ENCODE measurements around the gene FAT1. TPM values are rescaled to one million over a fixed set of nuclear protein-coding genes. Genes with fewer than 3 reads are reported as not detected.
A peak's percentile ranks its signal among the peaks of the same experiment; 100 is the strongest.

The FAT1 gene
- total RNA-seq, 2 donors from 2014 or later = 65.9 to 69.5 TPM

DNA sequence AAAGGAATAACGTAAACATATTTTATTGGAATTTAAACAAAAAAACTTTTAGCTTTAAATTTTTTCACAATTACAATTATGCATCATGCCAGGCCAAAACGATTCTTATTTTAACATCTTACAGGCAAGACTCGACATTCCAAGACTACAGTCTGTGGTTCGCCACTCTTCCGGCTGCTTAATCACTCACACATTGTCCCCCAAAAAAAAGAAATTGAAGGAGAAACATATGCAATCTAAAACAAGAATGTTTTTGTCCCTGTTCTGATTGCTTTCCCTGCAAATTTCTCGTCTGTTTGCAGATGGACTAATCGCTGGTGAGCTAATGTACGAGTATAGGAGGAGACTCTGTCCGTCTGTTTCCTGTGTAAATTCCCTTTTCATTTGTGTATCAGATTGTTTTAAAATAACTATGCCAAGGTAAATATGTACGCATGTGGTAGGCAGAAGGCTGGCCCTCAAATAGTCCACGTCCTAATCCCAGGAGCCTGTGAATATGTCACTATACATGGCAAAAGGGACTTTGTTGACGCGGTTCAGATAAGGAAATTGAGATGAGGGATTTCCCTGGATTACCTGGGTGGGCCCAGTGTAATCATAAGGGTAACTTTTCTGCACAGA, 130.6 kb downstream of the FAT1 start:
- ATAC-seq = peak; percentile 30
- no peak overlapping the region for H3K27ac ChIP-seq
- TF ChIP-seq, protein P1, sequence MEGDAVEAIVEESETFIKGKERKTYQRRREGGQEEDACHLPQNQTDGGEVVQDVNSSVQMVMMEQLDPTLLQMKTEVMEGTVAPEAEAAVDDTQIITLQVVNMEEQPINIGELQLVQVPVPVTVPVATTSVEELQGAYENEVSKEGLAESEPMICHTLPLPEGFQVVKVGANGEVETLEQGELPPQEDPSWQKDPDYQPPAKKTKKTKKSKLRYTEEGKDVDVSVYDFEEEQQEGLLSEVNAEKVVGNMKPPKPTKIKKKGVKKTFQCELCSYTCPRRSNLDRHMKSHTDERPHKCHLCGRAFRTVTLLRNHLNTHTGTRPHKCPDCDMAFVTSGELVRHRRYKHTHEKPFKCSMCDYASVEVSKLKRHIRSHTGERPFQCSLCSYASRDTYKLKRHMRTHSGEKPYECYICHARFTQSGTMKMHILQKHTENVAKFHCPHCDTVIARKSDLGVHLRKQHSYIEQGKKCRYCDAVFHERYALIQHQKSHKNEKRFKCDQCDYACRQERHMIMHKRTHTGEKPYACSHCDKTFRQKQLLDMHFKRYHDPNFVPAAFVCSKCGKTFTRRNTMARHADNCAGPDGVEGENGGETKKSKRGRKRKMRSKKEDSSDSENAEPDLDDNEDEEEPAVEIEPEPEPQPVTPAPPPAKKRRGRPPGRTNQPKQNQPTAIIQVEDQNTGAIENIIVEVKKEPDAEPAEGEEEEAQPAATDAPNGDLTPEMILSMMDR (IDR thresholded peaks at IDR 0.05) = no peak
- TF ChIP-seq POLR2A (IDR thresholded peaks at IDR 0.05) = no peak
- H3K27me3 ChIP-seq = no peaks in the 10 kb centered on the region
- peaks cover 0 to 15% of the 10 kb centered on the region in 2 donors for H3K36me3 ChIP-seq (replicated peaks in 1 of 2; ENCODE audit: insufficient read depth in 1 of 2, low read depth in 2 of 2)
- H3K9me3 ChIP-seq = no peaks in the 10 kb centered on the region
- WGBS, 2 donors = 59 to 66% methylated on average over 13 of the region's 13 CpGs
- H3K4me3 ChIP-seq = no peak overlapping the region
- no peak for DNase-seq
- intact Hi-C loops (cut with DNase I) = no loop called here
- H3K4me1 ChIP-seq = no peaks in the 10 kb centered on the region

DNA sequence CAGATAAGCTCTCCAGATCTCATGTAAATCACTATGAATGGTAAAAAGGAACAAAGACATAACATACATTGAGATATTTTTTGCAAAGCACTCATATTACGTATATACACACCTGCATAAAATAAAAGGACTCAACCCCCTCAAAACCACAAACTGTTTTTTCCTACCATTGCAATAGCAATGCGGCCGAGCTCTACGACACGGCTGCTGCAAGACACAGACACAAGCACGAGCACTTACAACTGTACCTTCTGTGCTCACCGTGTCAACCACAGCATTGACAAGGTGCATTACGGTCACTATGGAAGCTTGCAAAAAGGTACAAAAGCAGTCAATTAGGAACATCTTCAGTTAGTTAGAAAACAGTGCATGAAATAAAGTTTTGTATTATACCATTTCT, 131.2 kb downstream of the FAT1 start:
- DNase-seq (no peak), ATAC-seq (no peak)
- peaks cover 0 to 13% of the 10 kb centered on the region in 2 donors for H3K36me3 ChIP-seq (replicated peaks in 1 of 2; ENCODE audit: insufficient read depth in 1 of 2, low read depth in 2 of 2)
- intact Hi-C loops (cut with DNase I) = no loop called here
- no peak overlapping the region for H3K4me3 ChIP-seq
- H3K27me3 ChIP-seq = no peaks in the 10 kb centered on the region
- TF ChIP-seq, protein P1 (IDR thresholded peaks at IDR 0.05) = no peak
- TF ChIP-seq POLR2A (IDR thresholded peaks at IDR 0.05) = no peak
- 92 to 94% methylated on average over 8 of the region's 8 CpGs for WGBS, 2 donors
- no peaks in the 10 kb centered on the region for H3K9me3 ChIP-seq
- no peak overlapping the region for H3K27ac ChIP-seq
- no peaks in the 10 kb centered on the region for H3K4me1 ChIP-seq

DNA sequence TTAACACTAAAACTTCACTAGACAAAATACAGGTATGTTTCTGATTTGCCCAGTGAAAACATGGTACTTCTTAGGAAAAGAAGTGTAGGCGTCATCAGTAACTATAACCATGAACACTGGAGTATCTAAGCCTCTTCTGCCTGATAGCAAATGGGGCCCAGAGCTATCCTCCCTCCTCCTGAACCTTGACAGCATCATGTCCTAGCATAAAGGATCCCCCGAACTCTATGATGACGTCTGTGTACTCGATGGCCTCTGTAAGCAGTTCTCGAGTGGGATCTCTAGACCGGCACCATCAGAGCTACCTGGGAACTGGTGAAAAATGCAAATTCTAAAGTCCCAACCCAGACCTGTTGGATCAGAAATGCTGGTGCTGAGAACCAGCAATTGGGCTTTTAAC, 132.0 kb downstream of the FAT1 start:
- ATAC-seq (no peak), DNase-seq (no peak)
- TF ChIP-seq, protein P1 (IDR thresholded peaks at IDR 0.05) = no peak
- TF ChIP-seq POLR2A (IDR thresholded peaks at IDR 0.05) = no peak
- no peaks in the 10 kb centered on the region for H3K9me3 ChIP-seq
- intact Hi-C loops (cut with DNase I) = no loop called here
- H3K4me1 ChIP-seq = no peaks in the 10 kb centered on the region
- no peak overlapping the region for H3K4me3 ChIP-seq
- no peak overlapping the region for H3K27ac ChIP-seq
- 87 to 90% methylated on average over 6 of the region's 6 CpGs for WGBS, 2 donors
- no peaks in the 10 kb centered on the region for H3K27me3 ChIP-seq
- peaks cover 0 to 8% of the 10 kb centered on the region in 2 donors for H3K36me3 ChIP-seq (replicated peaks in 1 of 2; ENCODE audit: insufficient read depth in 1 of 2, low read depth in 2 of 2)

DNA sequence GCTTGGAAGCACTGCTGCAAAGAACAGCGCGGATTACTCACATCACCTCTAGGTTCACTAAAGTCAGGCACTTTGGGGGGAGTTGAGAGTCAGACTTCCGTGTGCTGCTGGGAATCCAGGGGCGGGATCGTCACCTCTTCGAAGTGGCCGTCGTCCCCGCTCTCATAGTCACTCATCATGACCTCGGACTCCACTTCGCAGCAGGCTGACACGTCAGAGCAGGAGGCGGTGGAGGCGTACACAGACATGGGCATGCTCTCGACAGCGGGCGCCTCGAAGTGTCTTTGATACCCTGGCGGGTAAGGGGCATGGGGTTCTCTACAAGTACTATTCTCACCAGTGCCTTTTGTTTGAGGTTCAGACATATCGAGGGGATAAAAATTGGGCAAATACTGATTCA, 135.2 kb downstream of the FAT1 start:
- Histone ChIP-seq H3K4me3 (no peak overlapping the region), H3K27ac (no peak overlapping the region), H3K9me3 (no peaks in the 10 kb centered on the region), H3K27me3 (no peaks in the 10 kb centered on the region), H3K36me3 (replicated peaks in 1 of 2; ENCODE audit: insufficient read depth in 1 of 2, low read depth in 2 of 2) (peaks cover 0 to 3% of the 10 kb centered on the region in 2 donors), H3K4me1 (peaks cover 7% of the 10 kb centered on the region)
- ATAC-seq (no peak), DNase-seq (no peak)
- intact Hi-C loops (cut with DNase I) = loop anchor here (5.0 kb wide), 1 partner anchor 291 kb away; no protein-coding TSS in a partner anchor
- 92 to 95% methylated on average over 19 to 20 of the region's 20 CpGs for WGBS, 2 donors
- TF ChIP-seq, protein P1 (IDR thresholded peaks at IDR 0.05) = no peak
- no peak for TF ChIP-seq POLR2A (IDR thresholded peaks at IDR 0.05)

Measured in body of pancreas (tissue), 4 donors.